Osteoblast (primary cell): ENCODE results near the gene SNCG. TPM values are rescaled to one million over a fixed set of nuclear protein-coding genes. Genes with fewer than 3 reads are reported as not detected.
"Not testable (repeated sequence)": the region's sequence is repeated elsewhere in the genome, so short reads cannot be mapped to it uniquely, and the experiment has no call there.

Experiments used
- DNase-seq: peaks from one replicate; pipeline ENCODE4 v3.0.0; 2011; ENCODE audit warnings: low spot score, mixed read lengths; ENCODE audit not compliant: insufficient read length; ENCODE audit errors: missing footprints
- H2AFZ ChIP-seq: 2 replicates; pipeline ENCODE4 v1.6.0; 2011; ENCODE audit warnings: mild to moderate bottlenecking, low read length
- H3K27ac ChIP-seq: 2 replicates; pipeline ENCODE4 v1.5.1; 2011; ENCODE audit warnings: mild to moderate bottlenecking, low read depth, low read length, moderate library complexity
- H3K27me3 ChIP-seq: 2 replicates; pipeline ENCODE4 v1.6.0; 2012; ENCODE audit warnings: mild to moderate bottlenecking, control low read depth, inconsistent platforms, low read length, moderate library complexity; ENCODE audit not compliant: insufficient read depth
- H3K36me3 ChIP-seq: 2 replicates; pipeline ENCODE4 v1.5.1; 2011; ENCODE audit warnings: mild to moderate bottlenecking, low read length, control low read depth, moderate library complexity; ENCODE audit not compliant: insufficient read depth
- H3K4me1 ChIP-seq: 2 replicates; pipeline ENCODE4 v1.5.1; 2011; ENCODE audit warnings: mild to moderate bottlenecking, low read length, control low read depth, moderate library complexity; ENCODE audit not compliant: insufficient read depth
- H3K4me2 ChIP-seq: 2 replicates; pipeline ENCODE4 v1.6.0; 2011; ENCODE audit warnings: mild to moderate bottlenecking, low read length; ENCODE audit not compliant: insufficient read depth
- H3K4me3 ChIP-seq: fragments of 200-600 bp; sonication (generic); 3 replicates; pipeline ENCODE4 v1.5.1; 2012; ENCODE audit warnings: mild to moderate bottlenecking, low read length, inconsistent platforms; ENCODE audit not compliant: insufficient read depth
- H3K79me2 ChIP-seq: 2 replicates; pipeline ENCODE4 v1.6.0; 2012; ENCODE audit warnings: mild to moderate bottlenecking, low read length, control low read depth, inconsistent platforms; ENCODE audit not compliant: insufficient read depth
- H3K9me3 ChIP-seq: 2 replicates; pipeline ENCODE4 v1.5.1; 2011; ENCODE audit warnings: low read depth, low read length, control low read depth
- H4K20me1 ChIP-seq: 2 replicates; pipeline ENCODE4 v1.6.0; 2012; ENCODE audit warnings: mild to moderate bottlenecking, low read length, control low read depth; ENCODE audit not compliant: insufficient read depth
- total RNA-seq: library from RNA; depleted of rRNA; stranded (reverse); fragments of >200 nt; gene quantifications from 2 replicates; pipeline ENCODE4 v1.2.3, GENCODE V29; 2012
- TF ChIP-seq, protein P1 (sequence below): IDR thresholded peaks from 2 replicates; pipeline ENCODE4 v1.5.1; 2011; ENCODE audit warnings: mild to moderate bottlenecking, low read depth, low read length, moderate library complexity; ENCODE audit errors: extremely low read depth

SNCG gene
- total RNA-seq, 1 donor: 0.36 TPM

DNA sequence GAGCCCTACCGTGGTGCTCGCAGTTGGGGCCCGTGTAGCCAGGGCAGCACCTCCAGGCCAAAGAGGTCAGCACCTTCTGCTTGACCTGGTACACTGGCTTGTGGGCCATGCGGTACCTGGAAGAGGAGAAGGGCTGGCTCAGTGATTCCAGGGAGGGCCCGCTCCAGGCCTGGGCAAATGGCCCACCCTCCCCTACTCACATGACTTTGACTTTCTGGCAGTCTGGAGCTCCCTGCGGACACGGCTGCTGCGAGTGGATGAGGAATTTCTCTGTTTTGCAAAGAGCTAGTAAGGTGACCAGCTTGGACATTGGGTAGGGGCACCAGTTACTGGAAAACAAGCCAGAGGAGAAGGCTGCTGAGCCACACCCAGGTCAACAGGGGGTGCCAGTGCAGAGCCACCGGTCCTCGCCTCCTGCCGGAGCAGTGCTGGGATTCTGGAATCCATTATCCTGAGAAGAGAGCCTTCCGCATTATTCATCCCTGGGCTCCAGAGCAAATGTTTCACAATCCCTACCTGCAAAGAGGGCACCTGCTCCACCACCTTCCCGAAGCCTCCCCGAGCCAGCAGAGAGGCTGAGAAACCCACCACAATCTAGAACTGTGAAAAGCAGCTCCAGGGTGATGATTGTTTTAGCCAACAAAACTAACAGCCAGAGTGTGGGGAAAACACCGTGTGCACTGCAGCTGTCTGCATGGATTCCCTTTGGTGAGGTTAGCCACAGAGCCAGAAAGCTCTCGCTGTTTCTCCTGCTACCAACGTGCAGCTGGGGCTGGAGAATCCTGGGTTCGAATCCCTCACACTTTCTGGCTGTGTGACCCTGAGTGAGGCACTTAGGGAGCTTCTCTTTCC lies 12.8 kb upstream of the SNCG start:
- Histone ChIP-seq H3K4me2 (no peak overlapping the region), H2AFZ (no peak overlapping the region), H3K4me1 (no peaks in the 10 kb centered on the region), H3K79me2 (no peaks in the 10 kb centered on the region), H4K20me1 (no peaks in the 10 kb centered on the region), H3K27ac (no peak overlapping the region), H3K27me3 (peaks cover 5% of the 10 kb centered on the region), H3K9me3 (no peaks in the 10 kb centered on the region), H3K36me3 (no peaks in the 10 kb centered on the region), H3K4me3 (no peak overlapping the region)
- peak; percentile 65 for DNase-seq
- TF ChIP-seq, protein P1, sequence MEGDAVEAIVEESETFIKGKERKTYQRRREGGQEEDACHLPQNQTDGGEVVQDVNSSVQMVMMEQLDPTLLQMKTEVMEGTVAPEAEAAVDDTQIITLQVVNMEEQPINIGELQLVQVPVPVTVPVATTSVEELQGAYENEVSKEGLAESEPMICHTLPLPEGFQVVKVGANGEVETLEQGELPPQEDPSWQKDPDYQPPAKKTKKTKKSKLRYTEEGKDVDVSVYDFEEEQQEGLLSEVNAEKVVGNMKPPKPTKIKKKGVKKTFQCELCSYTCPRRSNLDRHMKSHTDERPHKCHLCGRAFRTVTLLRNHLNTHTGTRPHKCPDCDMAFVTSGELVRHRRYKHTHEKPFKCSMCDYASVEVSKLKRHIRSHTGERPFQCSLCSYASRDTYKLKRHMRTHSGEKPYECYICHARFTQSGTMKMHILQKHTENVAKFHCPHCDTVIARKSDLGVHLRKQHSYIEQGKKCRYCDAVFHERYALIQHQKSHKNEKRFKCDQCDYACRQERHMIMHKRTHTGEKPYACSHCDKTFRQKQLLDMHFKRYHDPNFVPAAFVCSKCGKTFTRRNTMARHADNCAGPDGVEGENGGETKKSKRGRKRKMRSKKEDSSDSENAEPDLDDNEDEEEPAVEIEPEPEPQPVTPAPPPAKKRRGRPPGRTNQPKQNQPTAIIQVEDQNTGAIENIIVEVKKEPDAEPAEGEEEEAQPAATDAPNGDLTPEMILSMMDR: peak; percentile 27

GRCh38 chr10:86946213-86947155 lies 11.9 kb upstream of the SNCG start:
- DNase-seq: peak; percentile 49
- Histone ChIP-seq H3K9me3 (no peaks in the 10 kb centered on the region), H2AFZ (no peak overlapping the region), H3K36me3 (no peaks in the 10 kb centered on the region), H3K27ac (no peak overlapping the region), H3K27me3 (peaks cover 5% of the 10 kb centered on the region), H3K4me1 (no peaks in the 10 kb centered on the region), H3K4me3 (no peak overlapping the region), H4K20me1 (no peaks in the 10 kb centered on the region), H3K79me2 (no peaks in the 10 kb centered on the region), H3K4me2 (no peak overlapping the region)
- TF ChIP-seq, protein P1: no peak

- H3K9me3 ChIP-seq, H3K4me2 ChIP-seq, H2AFZ ChIP-seq, H3K4me1 ChIP-seq, H3K36me3 ChIP-seq, H3K27ac ChIP-seq, H3K4me3 ChIP-seq, DNase-seq, H3K27me3 ChIP-seq, H3K79me2 ChIP-seq, H4K20me1 ChIP-seq: not testable (repeated sequence)
These were observed 10.6 kb upstream of the SNCG start for GRCh38 chr10:86947806-86948205.

GRCh38 chr10:86950349-86950748 lies 8.1 kb upstream of the SNCG start:
- no peaks in the 10 kb centered on the region for H3K9me3 ChIP-seq
- no peak overlapping the region for H3K27ac ChIP-seq
- peaks cover 5% of the 10 kb centered on the region for H3K27me3 ChIP-seq
- H3K4me2 ChIP-seq: no peak overlapping the region
- DNase-seq: peak; percentile 44
- H3K4me3 ChIP-seq: no peak overlapping the region
- H3K36me3 ChIP-seq: no peaks in the 10 kb centered on the region
- H3K4me1 ChIP-seq: peaks cover 6% of the 10 kb centered on the region
- H3K79me2 ChIP-seq: no peaks in the 10 kb centered on the region
- TF ChIP-seq, protein P1: no peak
- H4K20me1 ChIP-seq: no peaks in the 10 kb centered on the region
- no peak overlapping the region for H2AFZ ChIP-seq
